WERI-Rb-1 (cell line): Measurements from ENCODE around the gene SHROOM4.

Experiments
- DNase-seq: peaks from one replicate; pipeline ENCODE4 v3.0.0-alpha.2; 2020
- H3K27ac ChIP-seq: fragments of 250-450 bp; sonication (Bioruptor Pico); 2 replicates; pipeline ENCODE4 v1.5.1; 2020; ENCODE audit warnings: mild to moderate bottlenecking, moderate library complexity
- H3K27me3 ChIP-seq: fragments of 250-450 bp; sonication (Bioruptor Pico); 2 replicates; pipeline ENCODE4 v1.5.1; 2021; ENCODE audit warnings: mild to moderate bottlenecking, low read depth, moderate library complexity; ENCODE audit not compliant: insufficient read depth, severe bottlenecking
- H3K36me3 ChIP-seq: fragments of 250-450 bp; sonication (Bioruptor Pico); 2 replicates; pipeline ENCODE4 v1.5.1; 2020; ENCODE audit warnings: mild to moderate bottlenecking, moderate library complexity
- H3K4me3 ChIP-seq: 2 replicates; pipeline ENCODE4 v1.5.1; 2011; ENCODE audit warnings: low read depth, mild to moderate bottlenecking, control low read depth, low read length
- H3K9me3 ChIP-seq: fragments of 250-450 bp; sonication (Bioruptor Pico); 2 replicates; pipeline ENCODE4 v1.5.1; 2021; ENCODE audit warnings: mild to moderate bottlenecking, moderate library complexity; ENCODE audit not compliant: severe bottlenecking
- TF ChIP-seq, protein P1 (sequence below): IDR thresholded peaks from 2 replicates; pipeline ENCODE4 v1.5.1; 2011; ENCODE audit warnings: low read depth, mild to moderate bottlenecking, control low read depth, inconsistent platforms, low read length

The SHROOM4 gene, protein sequence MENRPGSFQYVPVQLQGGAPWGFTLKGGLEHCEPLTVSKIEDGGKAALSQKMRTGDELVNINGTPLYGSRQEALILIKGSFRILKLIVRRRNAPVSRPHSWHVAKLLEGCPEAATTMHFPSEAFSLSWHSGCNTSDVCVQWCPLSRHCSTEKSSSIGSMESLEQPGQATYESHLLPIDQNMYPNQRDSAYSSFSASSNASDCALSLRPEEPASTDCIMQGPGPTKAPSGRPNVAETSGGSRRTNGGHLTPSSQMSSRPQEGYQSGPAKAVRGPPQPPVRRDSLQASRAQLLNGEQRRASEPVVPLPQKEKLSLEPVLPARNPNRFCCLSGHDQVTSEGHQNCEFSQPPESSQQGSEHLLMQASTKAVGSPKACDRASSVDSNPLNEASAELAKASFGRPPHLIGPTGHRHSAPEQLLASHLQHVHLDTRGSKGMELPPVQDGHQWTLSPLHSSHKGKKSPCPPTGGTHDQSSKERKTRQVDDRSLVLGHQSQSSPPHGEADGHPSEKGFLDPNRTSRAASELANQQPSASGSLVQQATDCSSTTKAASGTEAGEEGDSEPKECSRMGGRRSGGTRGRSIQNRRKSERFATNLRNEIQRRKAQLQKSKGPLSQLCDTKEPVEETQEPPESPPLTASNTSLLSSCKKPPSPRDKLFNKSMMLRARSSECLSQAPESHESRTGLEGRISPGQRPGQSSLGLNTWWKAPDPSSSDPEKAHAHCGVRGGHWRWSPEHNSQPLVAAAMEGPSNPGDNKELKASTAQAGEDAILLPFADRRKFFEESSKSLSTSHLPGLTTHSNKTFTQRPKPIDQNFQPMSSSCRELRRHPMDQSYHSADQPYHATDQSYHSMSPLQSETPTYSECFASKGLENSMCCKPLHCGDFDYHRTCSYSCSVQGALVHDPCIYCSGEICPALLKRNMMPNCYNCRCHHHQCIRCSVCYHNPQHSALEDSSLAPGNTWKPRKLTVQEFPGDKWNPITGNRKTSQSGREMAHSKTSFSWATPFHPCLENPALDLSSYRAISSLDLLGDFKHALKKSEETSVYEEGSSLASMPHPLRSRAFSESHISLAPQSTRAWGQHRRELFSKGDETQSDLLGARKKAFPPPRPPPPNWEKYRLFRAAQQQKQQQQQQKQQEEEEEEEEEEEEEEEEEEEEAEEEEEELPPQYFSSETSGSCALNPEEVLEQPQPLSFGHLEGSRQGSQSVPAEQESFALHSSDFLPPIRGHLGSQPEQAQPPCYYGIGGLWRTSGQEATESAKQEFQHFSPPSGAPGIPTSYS (N-terminal part only)

DNA sequence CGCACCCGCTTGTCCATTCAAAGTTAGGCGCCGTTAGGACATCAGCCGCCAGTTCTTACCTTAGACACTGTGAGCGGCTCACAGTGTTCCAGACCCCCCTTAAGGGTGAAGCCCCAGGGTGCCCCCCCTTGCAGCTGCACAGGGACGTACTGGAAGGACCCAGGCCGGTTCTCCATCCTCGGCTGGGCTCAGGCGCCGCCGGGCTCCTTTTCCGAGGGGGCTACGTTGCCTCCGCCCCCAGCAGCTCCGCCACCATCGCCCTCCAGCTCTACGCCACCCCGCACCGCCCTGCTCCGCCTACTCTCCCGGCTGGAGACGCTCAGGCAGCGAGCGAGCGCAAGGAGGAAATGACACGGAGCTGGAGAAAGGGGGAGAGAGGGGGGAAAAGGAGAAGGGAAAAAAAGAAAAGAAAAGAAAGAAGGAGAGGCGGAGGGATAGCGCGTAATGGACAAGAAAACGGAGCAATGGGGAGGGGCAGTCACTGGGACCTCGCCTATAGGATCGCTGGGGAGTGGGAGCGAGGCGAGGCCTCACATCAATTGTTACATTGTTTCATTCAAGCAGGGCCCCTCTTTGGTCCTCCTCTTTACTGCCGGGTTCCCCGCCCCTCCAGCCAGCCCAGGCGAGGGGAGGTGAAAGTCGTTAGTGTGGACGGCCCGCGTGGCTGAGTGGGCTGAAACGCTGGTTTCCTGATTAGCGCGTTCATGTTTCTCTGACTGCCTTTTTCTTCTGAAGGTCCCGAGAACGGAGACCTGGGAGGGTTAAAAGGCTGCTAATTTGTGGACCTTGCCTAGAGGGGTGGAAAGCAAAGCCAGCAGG is at the start of gene SHROOM4:
Gene SHROOM4 (minus strand): TSS at position 352 of the 819 bp plus-strand sequence. CDS start 176 bp downstream, at position 176.
- Histone ChIP-seq H3K4me3 (no peak within 1 kb of the TSS), H3K27ac (no peak within 1 kb of the TSS), H3K27me3 (peaks cover 58% of the 10 kb centered on the region), H3K36me3 (no peaks in the 10 kb centered on the region), H3K9me3 (no peaks in the 10 kb centered on the region)
- no peak for DNase-seq
- TF ChIP-seq, protein P1, sequence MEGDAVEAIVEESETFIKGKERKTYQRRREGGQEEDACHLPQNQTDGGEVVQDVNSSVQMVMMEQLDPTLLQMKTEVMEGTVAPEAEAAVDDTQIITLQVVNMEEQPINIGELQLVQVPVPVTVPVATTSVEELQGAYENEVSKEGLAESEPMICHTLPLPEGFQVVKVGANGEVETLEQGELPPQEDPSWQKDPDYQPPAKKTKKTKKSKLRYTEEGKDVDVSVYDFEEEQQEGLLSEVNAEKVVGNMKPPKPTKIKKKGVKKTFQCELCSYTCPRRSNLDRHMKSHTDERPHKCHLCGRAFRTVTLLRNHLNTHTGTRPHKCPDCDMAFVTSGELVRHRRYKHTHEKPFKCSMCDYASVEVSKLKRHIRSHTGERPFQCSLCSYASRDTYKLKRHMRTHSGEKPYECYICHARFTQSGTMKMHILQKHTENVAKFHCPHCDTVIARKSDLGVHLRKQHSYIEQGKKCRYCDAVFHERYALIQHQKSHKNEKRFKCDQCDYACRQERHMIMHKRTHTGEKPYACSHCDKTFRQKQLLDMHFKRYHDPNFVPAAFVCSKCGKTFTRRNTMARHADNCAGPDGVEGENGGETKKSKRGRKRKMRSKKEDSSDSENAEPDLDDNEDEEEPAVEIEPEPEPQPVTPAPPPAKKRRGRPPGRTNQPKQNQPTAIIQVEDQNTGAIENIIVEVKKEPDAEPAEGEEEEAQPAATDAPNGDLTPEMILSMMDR, result no peak

DNA sequence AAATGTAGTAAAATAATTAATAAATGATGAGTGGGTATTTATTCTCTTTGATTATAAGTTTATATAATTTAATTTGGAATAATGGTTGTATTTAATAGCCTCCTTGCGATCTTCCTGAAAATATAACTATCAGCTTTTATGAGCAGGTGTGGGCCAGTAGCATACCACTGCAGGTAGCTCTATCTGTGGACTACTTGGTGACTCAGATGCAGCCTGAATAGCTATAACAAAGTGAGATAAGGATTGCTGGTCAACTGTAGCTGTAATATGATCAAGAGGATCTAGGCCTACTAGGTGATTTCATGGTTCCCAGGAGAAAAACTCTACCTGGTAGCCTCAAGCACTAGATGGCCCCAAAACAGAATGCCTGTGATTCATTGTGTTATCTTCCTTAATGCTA is 49.5 kb upstream of the SHROOM4 start:
- Histone ChIP-seq H3K9me3 (no peaks in the 10 kb centered on the region), H3K27me3 (peaks cover 11% of the 10 kb centered on the region), H3K36me3 (no peaks in the 10 kb centered on the region), H3K4me3 (no peak overlapping the region), H3K27ac (no peak overlapping the region)
- TF ChIP-seq, protein P1, result no peak
- DNase-seq, result no peak

DNA sequence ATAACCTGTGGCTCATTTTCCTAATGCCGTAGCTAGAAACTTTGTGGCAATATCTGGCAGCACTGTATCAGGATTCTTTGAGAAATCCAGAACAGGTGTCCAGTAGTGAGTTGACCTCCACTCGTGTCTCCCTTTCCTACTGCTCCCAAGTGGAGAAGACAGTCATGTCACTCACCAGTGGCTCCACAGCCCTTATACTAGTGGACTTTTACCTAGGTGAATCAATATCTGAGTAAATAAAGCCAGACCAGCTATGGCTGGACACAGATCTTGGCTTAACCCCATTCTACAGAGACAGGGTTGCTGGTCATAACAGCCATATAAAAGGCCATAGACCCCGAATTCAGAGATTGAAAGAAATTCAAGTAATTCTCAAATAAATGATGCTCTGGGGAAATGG is 46.5 kb upstream of the SHROOM4 start:
- TF ChIP-seq, protein P1, result no peak
- Histone ChIP-seq H3K27me3 (peaks cover 9% of the 10 kb centered on the region), H3K9me3 (no peaks in the 10 kb centered on the region), H3K36me3 (no peaks in the 10 kb centered on the region), H3K4me3 (no peak overlapping the region), H3K27ac (no peak overlapping the region)
- no peak for DNase-seq

DNA sequence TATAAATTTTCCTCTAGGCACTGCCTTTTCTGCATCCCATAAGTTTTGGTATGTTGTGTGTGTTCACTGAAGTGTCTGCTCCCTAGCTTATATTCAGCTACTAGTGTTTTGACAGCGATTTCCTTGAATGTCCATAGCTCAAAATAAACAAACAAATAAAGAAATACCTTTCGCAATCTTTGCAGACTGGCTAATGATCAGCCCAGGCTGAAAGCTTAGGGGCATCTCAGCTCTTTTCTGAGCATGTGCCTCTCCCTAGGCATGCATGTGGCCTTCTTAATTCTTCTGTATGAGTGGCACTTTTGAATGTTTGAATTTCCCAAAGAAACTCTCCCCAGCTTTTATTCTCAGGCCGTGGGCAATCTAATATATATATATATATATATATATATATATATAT is 44.6 kb upstream of the SHROOM4 start:
- no peaks in the 10 kb centered on the region for H3K36me3 ChIP-seq
- no peak for DNase-seq
- no peaks in the 10 kb centered on the region for H3K9me3 ChIP-seq
- H3K27me3 ChIP-seq, result peaks cover 8% of the 10 kb centered on the region
- H3K4me3 ChIP-seq, result no peak overlapping the region
- no peak overlapping the region for H3K27ac ChIP-seq
- TF ChIP-seq, protein P1, result no peak

DNA sequence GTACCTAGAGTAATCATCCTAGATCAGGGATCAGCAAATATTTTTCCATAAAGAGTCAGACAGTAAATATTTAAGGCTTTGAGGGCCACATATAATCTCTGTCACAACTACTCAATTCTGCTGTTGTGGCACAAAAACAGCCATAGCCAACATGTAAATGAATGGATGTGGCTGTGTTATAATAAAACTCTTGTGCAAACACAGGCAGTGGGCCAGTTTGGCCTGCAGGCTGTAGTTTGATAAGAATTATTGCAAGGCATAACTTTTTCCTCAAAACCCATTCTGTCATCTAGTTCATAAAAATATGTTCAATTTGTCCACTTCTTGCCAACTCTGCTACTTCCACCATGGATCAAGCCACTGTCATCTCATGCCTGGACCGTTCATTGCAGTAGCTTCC is 39.4 kb upstream of the SHROOM4 start:
- Histone ChIP-seq H3K4me3 (no peak overlapping the region), H3K9me3 (no peaks in the 10 kb centered on the region), H3K27me3 (peaks cover 12% of the 10 kb centered on the region), H3K36me3 (no peaks in the 10 kb centered on the region), H3K27ac (no peak overlapping the region)
- DNase-seq, result no peak
- TF ChIP-seq, protein P1, result no peak
